Neuron (in vitro differentiated cells): ENCODE data around the gene KY.

Experiments used
- H2AFZ ChIP-seq: one replicate; pipeline ENCODE4 v1.6.1; 2013; ENCODE audit warnings: low read depth, mild to moderate bottlenecking, inconsistent platforms, low read length, moderate library complexity
- H3K27me3 ChIP-seq: one replicate; pipeline ENCODE4 v1.6.1; 2013; ENCODE audit warnings: low read length; ENCODE audit not compliant: insufficient read depth
- H3K36me3 ChIP-seq: one replicate; pipeline ENCODE4 v1.6.1; 2013; ENCODE audit warnings: low read length; ENCODE audit not compliant: insufficient read depth
- H3K4me1 ChIP-seq: one replicate; pipeline ENCODE4 v1.6.1; 2013; ENCODE audit warnings: low read length; ENCODE audit not compliant: insufficient read depth
- H3K4me3 ChIP-seq: 2 replicates; pipeline ENCODE4 v1.5.1; 2013; ENCODE audit warnings: mild to moderate bottlenecking, low read length, moderate library complexity
- H3K9me3 ChIP-seq: one replicate; pipeline ENCODE4 v1.6.1; 2013; ENCODE audit warnings: low read length

The KY gene

DNA sequence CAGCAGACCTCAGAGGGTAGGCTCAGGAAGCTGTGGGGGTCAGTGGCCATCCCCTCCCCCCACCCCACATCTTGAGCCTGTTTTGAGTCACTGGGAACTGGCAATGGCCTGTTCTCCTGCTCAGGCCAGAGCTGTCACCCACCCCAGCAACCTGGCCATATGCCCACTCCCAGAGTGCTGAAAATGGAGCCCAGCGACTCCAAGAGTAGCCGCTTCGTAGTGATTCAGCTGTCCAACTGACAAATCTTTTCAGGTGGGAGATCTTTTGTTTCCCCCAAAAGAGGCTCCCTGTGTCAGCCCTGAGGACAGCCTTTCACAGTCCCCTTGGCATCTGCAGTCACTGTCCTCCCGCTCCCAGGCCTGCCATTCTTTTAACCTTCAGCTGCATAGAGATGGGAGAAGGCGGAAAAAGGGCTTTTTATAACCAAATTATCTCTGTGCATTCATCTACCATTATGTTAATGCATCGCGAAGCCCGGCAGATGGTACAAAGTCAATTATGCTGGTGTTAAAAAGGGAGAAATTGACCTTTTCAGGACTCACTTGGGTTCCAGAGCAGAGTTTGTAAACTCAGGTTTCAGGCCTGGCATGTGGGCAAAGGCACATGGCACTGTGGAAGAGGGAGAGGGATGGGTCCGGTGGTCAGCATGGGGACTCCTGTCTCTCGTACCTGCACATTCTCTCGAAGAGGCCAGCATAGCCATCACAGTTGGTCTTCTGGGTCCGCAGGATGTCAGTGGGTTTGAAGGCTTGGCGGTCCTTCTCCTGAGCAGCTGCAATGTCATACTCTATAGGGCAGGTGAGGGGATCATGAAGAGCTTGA is 32.1 kb downstream of the KY start:
- H3K9me3 ChIP-seq = no peaks in the 10 kb centered on the region
- H2AFZ ChIP-seq = no peak overlapping the region
- H3K4me3 ChIP-seq = no peak overlapping the region
- H3K4me1 ChIP-seq = peaks cover 26% of the 10 kb centered on the region
- H3K27me3 ChIP-seq = no peaks in the 10 kb centered on the region
- H3K36me3 ChIP-seq = no peaks in the 10 kb centered on the region

DNA sequence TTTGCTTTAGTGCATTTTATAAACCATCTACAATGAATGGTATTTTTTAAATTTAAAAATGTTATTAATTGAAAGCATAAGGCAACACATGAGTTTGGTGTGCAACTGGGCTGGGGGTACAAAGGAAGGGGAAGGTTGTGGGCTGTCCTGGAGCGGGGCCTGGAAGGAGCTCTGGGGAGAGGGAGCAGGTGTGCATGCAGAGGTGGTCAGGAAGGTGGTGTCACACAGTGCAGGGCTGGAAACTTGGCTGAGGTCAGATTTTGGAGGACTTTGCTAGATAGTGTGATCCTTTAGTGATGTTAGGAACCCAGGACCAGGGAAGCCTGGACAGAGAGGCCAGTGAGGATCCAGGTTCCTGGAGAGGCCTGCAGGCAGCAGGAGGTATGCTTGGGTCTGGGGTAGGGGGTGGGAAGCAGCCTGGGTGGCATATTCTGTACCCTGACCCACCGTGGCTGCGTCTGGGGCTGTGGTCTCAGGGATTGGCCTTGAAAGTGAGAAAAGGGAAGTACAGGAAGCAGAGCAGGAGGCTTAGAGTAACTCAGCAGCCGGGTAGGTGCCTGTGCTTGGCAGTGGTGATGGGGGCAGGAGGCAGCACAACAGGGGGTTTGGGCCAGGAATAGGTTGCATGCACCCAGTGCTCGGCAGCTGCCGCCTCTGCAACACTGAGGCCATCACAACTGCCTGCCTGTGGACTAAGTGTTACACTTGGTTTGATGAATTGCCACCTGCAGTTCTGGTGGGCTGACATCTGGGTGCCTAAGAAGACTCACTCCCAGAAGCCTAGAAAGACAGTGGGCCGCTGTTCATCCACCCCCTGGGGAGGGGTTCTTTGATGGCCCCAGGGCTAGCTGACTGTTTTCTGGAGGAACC is 33.0 kb downstream of the KY start:
- no peaks in the 10 kb centered on the region for H3K9me3 ChIP-seq
- H3K36me3 ChIP-seq = no peaks in the 10 kb centered on the region
- peaks cover 28% of the 10 kb centered on the region for H3K4me1 ChIP-seq
- H2AFZ ChIP-seq = no peak overlapping the region
- no peaks in the 10 kb centered on the region for H3K27me3 ChIP-seq
- H3K4me3 ChIP-seq = no peak overlapping the region

DNA sequence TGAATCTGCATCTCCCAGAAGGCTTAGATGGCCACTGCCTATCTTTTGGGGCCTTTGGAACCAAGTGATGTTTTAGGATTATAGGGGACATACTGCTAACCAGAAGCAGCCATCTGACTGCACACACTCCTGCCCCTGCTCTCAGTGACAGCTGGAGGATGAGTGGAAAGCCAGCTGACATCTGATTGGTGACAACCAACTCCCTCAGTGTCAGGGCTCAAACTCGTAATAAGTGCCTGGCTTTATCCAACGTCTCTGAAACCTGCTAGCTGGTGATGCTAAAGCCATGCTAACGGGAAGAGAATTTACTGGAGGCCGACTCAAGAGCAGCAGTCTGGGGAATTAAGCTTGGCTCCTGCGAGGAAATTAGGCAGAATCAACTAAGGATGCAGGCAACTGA is 35.1 kb downstream of the KY start:
- H3K4me3 ChIP-seq = no peak overlapping the region
- H3K36me3 ChIP-seq = no peaks in the 10 kb centered on the region

DNA sequence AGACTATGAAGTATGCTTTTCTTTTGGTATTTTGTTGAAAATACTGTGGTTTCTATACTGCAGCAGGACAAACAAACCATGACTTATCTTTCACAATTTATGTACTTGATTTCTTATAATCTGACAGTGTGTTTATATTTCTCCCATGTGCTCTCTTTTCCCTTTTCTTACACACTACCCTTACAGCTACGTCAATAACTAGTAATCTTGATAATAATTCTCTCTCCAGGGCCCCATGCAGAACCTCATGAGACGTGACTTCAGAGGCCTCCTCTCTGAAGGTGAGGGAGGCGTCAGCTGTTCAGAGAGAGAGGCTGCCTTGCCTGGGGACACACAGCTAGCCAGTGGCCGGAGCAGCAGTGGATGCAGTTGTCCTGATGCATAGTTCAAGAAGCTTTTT is 35.9 kb downstream of the KY start:
- no peaks in the 10 kb centered on the region for H3K36me3 ChIP-seq
- H3K9me3 ChIP-seq = no peaks in the 10 kb centered on the region
- no peak overlapping the region for H2AFZ ChIP-seq
- H3K4me1 ChIP-seq = peaks cover 32% of the 10 kb centered on the region
- no peak overlapping the region for H3K4me3 ChIP-seq
- H3K27me3 ChIP-seq = no peaks in the 10 kb centered on the region

More for the DNA sequence above, 35.1 kb downstream of the KY start:
- peaks cover 33% of the 10 kb centered on the region for H3K4me1 ChIP-seq
- no peaks in the 10 kb centered on the region for H3K9me3 ChIP-seq
- no peaks in the 10 kb centered on the region for H3K27me3 ChIP-seq
- H2AFZ ChIP-seq = no peak overlapping the region

DNA sequence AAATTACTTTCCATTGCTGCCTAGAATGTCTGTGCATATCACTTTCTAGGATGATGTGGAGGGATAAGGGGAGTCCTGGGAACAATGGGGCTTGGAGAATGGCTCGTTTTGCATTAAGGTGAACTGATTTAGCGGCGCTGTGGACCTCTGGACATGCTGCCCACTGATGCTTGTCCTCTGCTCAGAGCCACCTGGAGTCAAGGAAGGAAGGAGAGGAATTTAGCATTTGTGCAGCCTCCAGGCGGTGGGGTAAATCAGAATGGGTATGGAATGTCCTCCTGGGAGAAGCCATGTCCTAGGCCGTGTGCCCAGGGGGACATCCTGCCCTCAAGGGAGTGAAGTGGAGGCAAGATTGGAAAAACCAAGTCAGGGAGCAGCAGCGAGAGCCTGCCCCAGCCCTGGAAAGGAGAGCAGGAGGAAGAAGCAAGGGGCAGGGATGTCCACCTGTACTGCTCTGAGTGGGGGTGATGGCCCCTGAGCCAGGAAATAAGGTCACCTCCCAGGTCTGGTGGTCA is 37.8 kb downstream of the KY start:
- no peak overlapping the region for H2AFZ ChIP-seq
- peaks cover 14% of the 10 kb centered on the region for H3K4me1 ChIP-seq
- no peaks in the 10 kb centered on the region for H3K36me3 ChIP-seq
- no peaks in the 10 kb centered on the region for H3K9me3 ChIP-seq
- no peak overlapping the region for H3K4me3 ChIP-seq
- no peaks in the 10 kb centered on the region for H3K27me3 ChIP-seq

DNA sequence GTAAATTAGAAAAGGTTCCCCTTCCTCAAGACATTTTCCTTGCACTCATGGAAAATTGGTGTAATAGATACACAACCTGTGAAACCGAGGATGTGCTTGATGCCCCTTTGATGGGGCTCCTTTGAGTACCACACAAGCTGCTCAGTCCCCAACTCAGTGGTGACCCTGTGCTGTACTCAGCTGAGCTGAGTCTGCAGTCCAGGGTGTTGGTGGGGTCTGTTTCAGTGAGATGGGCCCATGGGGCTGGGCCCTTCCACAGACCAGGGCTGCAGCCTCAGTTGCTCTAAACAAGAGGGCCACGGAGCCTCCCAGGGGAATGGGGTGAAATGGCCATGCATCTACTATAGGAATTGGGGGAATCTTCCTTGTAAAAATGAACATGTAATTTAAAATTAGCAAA is 39.3 kb downstream of the KY start:
- H3K27me3 ChIP-seq = no peaks in the 10 kb centered on the region

DNA sequence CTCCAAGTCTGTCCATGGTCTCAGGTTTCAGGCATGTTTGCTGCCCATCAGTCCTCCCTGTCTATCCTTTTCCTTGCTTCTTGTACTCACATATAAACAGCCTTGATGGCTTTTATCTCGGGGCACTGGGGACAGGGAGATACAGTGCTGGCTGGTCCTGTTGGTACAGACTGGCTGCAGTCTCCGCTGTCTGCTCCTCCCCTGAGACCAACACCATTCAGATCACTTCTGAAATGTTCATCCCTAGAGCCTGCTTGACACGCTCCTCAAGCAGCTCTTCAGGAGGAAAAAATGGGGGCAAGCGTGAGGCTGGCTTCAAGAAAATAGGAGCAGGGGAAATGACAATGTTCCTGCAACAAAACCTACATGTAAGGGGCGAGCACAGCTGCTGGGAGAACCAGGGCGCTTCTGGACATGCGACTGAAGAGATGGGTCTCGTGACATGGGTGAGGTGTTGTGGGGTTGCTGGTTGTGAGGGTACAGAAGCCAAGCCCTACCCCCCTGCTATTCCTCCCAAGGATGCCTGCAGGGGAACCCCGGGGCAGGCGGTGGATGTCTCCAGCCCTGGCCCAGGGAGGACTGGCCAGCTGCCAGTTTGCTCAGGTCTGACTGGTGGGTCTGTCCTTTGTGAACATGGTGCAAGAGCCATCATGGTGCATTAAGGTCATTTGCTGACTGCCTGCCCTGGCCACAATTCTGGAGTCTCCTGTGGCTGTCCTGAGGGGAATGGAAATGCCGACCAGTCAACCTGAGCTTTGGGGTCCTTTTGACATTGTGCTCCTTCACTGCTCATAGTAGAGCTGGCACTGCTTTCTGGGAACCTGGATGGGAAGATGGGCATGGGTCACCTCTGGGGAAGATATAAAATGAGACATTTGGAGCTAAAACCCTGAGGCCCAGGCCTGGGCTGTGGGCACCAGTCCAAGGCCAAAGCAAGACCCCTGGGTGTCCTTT is 40.1 kb downstream of the KY start:
- Histone ChIP-seq H3K4me3 (no peak overlapping the region), H3K9me3 (no peaks in the 10 kb centered on the region), H3K36me3 (no peaks in the 10 kb centered on the region), H2AFZ (no peak overlapping the region), H3K27me3 (no peaks in the 10 kb centered on the region), H3K4me1 (peaks cover 7% of the 10 kb centered on the region)

More for the DNA sequence above, 39.3 kb downstream of the KY start:
- H3K36me3 ChIP-seq = no peaks in the 10 kb centered on the region
- peaks cover 7% of the 10 kb centered on the region for H3K4me1 ChIP-seq
- H3K9me3 ChIP-seq = no peaks in the 10 kb centered on the region
- no peak overlapping the region for H3K4me3 ChIP-seq
- no peak overlapping the region for H2AFZ ChIP-seq

DNA sequence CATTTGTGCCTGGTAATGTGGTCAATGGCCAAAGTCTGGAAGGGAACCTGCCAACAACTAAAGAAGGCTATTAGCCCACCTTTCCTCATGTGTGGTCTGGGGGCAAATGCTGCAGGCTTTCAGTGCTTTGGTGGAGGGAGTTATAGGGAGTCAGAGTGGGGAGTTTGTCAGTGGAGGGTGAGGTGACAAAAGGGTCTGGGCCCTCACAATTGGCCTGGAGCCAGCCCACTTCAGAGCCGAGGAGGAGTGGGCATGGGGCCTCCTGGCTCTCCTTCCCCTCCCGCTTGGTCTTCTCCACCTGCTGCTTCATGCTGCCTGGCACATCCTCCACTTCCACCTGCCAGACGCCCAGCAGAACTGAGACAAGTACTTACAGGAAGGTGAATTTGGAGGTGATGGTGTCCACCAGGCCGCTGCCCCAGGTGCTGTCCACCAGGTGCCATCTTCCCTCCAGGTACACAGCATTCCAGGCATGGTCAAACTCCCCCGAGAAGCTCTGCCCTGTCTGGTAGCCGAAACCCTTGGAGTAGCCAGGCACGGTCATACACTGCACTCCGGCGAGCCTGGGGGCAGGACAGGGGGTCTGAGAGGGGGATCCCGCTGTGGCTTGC is 40.9 kb downstream of the KY start:
- Histone ChIP-seq H3K27me3 (no peaks in the 10 kb centered on the region), H3K4me3 (no peak overlapping the region), H3K9me3 (no peaks in the 10 kb centered on the region), H3K4me1 (peaks cover 7% of the 10 kb centered on the region), H3K36me3 (no peaks in the 10 kb centered on the region), H2AFZ (no peak overlapping the region)

DNA sequence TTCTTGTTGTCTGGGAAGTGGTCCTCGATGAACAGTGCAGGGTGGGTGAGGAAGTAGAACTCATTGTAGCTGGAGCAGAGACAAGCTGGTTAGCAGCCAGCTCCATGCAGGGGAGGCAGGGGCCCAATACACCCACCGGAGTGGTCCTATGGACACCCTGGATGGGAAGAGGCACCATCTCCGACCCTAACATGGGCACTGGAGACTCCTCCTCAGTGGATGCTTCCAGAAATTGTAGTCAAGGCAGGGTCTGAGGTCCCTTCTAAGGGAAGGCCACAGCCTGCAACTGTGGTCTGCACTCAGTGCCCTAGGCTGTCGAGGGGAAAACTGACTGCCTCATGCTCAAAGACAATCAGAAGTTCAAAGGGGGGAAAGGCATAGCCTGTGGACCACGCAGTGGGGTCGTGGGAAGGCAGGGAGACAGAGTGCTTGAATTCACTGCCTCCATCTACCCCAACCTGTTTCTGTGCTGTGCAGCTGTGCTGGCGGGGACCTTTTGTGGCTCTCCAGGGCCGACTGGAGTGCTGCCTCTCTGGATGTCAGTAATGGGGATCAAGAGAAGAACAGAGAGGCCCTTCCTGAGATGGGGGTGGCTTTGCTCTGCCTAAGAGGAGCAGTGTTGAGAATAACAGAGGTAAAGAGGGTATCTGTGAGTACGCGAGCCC is 41.9 kb downstream of the KY start:
- Histone ChIP-seq H3K27me3 (no peaks in the 10 kb centered on the region), H2AFZ (no peak overlapping the region), H3K4me1 (peaks cover 7% of the 10 kb centered on the region), H3K4me3 (no peak overlapping the region), H3K36me3 (no peaks in the 10 kb centered on the region), H3K9me3 (no peaks in the 10 kb centered on the region)

DNA sequence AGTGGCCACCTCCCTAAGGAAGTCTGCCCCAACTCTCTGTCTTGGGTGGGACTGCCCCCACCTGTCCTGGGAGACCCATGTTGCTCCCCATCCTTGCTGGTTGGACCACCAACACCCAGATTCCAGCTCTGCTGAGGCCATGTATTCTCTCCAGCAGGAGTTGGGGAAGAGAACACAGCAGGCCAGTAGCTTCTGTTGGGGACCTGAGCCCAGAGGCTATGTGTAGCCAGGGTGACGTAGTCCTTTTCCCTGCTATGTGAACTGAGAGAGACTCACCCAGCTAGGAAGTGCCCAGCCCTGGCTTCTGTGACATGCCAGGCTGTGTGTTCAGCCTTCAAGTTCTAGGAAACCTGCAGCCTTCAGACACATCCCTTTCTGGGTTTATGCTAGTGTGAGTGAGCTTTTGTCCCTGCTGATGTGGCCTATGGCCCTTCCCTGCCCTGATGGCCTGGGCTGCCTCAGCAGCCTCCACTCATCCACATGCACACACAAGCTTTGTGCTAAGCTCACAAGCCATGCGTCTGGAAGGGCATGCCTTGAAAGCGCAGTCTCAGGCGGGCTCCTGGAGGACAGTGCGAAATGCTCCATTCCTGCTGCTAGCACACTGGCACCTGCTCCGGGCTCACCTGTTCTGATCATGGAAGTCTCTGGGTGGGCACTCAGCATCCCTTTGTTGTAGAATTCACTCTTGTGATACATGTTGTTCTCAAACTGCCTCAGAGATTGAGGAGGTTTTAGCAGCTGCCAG is 42.6 kb downstream of the KY start:
- H3K36me3 ChIP-seq = no peaks in the 10 kb centered on the region
- H3K4me3 ChIP-seq = no peak overlapping the region
- H2AFZ ChIP-seq = no peak overlapping the region
- H3K27me3 ChIP-seq = no peaks in the 10 kb centered on the region
- peaks cover 11% of the 10 kb centered on the region for H3K4me1 ChIP-seq
- H3K9me3 ChIP-seq = no peaks in the 10 kb centered on the region
